GM19324 (cell line): ENCODE measurements around the gene AGFG2.
A peak's percentile ranks its signal among the peaks of the same experiment; 100 is the strongest.
"Not testable (repeated sequence)": the region's sequence is repeated elsewhere in the genome, so short reads cannot be mapped to it uniquely, and the experiment has no call there.

Experiments
- ATAC-seq: cut with Tn5 transposase; IDR thresholded peaks from one replicate; pipeline ENCODE4 v1.9.1; 2021; ENCODE audit warnings: mild to moderate bottlenecking, moderate library complexity; ENCODE audit not compliant: unreplicated experiment, low FRiP score

The AGFG2 gene

DNA sequence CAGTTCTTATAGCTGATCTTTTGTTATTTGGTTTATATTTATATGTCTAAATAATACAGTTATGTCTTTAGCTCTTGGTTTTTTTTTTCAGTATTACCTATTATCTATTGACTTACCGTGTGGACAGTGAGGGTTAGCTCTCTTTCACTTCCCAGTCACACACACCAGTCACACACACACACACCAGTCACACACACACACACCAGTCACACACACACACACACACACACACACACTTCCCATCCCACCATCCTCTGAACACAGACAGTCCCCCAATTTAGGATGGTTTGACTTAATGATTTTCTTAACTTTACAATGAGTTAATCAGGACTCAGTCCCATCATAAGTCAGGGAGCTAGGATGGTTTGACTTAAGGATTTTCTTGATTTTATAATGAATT, 18.9 kb upstream of the AGFG2 start:
- no peak for ATAC-seq

DNA sequence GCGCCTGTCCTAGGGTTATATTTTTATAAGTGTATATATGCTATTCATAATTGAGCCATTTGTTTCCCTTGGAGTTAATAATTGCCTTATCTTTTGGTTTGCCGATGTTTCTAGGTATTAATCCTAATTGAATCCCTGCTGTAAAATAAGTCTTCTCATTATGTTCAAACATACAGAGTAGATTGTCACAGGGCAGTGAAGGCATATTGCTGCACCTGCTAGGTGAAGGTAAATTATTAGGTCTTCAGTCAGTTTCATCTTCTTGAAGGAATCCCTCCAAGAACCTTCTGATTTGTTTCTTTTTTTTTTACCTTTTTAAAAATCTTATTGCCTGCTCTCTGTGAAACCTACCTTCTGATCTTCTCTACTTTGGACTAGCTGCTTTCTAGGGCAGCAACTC, 17.9 kb upstream of the AGFG2 start:
- no peak for ATAC-seq

- ATAC-seq, result not testable (repeated sequence)
These were observed 17.0 kb upstream of the AGFG2 start for GRCh38 chr7:100521909-100522593.

DNA sequence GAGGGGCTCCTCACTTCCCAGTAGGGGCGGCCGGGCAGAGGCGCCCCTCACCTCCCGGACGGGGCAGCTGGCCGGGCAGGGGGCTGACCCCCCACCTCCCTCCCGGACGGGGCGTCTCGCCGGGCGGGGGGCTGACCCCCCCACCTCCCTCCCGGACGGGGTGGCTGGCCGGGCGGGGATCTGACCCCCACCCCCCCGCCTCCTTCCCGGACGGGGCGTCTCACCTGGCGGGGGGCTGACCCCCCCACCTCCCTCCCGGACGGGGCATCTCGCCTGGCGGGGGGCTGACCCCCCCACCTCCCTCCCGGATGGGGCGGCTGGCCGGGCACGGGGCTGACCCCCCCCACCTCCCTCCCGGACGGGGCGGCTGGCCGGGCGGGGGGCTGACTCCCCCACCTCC, 15.8 kb upstream of the AGFG2 start:
- ATAC-seq, result not testable (repeated sequence)

- not testable (repeated sequence) for ATAC-seq
These were observed 10.7 kb upstream of the AGFG2 start for GRCh38 chr7:100528108-100528866.

DNA sequence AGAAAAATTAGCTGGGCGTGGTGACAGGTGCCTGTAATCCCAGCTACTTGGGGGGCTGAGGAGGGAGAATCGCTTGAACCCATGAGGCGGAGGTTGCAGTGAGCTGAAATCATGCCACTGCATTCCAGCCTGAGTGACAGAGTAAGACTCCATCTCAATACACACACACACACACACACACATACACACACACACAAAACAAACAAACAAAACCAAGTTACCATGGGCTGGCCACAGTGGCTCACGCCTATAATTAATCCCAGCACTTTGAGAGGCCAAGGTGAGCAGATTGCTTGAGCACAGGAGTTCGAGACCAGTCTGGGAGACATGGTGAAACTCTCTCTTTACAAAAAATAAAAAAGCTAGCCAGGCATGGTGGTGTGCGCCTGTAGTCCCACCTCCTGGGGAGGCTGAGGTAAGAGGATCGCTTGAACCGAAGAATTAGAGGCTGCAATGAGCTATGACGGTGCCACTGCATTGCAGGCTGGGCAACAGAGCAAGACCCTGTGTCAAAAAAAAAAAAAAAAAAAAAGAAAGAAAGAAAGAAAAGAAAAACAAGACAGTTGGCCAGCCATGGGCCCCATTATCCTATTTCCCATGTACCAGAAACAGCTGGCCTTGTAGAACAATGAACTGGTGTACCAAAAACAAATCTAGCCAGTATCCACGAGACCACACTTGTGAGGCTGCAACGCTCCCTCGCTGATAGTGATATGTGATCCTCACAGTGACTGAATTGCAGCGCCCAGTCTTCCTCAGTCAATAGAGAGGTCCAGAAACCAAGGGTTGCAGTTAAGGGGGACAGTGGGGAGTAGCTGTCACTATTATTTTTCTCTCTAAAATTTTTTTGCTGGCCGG, 6.6 kb upstream of the AGFG2 start:
- ATAC-seq, result no peak

- ATAC-seq, result not testable (repeated sequence)
These were observed 3.0 kb upstream of the AGFG2 start for GRCh38 chr7:100535982-100536381.

- ATAC-seq, result not testable (repeated sequence)
These were observed 2.3 kb upstream of the AGFG2 start for GRCh38 chr7:100536695-100537094.

GRCh38 chr7:100538348-100538653, 702 bp upstream of the AGFG2 start:
- ATAC-seq, result no peak

DNA sequence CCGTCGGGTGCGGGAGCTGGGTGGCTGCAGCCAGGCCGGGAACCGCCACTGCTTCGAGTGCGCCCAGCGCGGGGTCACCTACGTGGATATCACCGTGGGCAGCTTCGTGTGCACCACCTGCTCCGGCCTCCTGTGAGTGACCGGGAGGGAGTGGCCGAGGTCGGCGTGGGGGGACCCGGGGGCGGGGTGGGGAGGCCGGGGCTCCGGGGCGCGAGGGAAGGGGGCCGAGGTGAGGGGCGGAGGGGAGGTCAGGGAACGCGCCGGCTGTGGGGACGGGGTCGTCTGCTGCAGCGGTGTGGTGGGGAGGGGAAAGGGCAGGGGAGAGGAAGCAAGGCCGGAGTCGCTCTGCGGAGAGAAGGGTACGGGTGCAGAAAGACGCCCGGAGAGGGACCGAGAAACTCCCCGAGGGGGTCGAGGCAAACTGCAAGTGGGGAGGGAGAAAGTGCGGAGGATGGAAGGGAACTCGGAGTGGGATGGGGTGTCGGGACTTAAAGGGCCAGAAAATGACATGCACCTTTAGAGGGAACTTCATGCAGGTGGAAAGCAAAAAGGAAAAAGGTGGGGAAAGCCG, 518 bp downstream of the AGFG2 start:
- no peak for ATAC-seq

GRCh38 chr7:100540073-100540723, 1.2 kb downstream of the AGFG2 start:
- no peak for ATAC-seq

DNA sequence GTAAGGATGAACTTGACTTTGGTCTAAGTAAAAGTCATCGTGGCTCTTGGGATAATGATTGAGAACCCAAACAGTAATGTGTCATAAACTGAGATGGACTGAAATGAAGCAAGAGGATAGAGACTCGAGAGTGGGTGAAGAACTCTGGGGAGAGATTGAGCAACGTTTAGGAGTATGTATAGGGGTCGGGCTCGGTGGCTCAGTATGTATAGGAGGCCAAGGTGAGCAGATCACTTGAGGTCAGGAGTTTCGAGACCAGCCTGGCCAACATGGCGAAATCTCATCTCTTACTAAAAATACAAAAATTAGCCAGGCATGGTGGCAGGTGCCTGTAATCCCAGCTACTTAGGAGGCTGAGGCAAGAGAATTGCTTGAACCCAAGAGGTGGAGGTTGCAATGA, 2.3 kb downstream of the AGFG2 start:
- ATAC-seq, result not testable (repeated sequence)

- ATAC-seq, result no peak
These were observed 4.6 kb downstream of the AGFG2 start for GRCh38 chr7:100543586-100543985.

GRCh38 chr7:100544386-100544785, 5.4 kb downstream of the AGFG2 start:
- ATAC-seq, result no peak

DNA sequence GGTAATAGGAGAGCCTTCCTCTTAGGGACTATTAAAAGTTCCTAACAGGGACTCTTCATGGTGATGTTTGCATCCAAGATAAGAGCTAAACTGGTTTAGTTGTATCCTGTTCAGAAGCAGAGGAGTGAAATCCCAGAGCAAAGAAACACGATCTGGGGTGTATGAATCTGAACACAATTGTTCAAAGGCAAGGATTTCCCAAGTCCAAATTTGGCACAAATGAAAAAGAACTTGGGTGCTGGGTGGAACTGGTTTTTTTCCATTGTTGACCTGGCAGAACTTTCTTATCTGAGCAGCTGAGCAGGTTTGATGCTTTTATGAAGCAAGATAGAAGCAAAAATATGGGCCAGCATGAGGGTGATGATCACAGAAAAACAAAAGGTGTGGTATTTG, 6.0 kb downstream of the AGFG2 start:
- ATAC-seq, result no peak

DNA sequence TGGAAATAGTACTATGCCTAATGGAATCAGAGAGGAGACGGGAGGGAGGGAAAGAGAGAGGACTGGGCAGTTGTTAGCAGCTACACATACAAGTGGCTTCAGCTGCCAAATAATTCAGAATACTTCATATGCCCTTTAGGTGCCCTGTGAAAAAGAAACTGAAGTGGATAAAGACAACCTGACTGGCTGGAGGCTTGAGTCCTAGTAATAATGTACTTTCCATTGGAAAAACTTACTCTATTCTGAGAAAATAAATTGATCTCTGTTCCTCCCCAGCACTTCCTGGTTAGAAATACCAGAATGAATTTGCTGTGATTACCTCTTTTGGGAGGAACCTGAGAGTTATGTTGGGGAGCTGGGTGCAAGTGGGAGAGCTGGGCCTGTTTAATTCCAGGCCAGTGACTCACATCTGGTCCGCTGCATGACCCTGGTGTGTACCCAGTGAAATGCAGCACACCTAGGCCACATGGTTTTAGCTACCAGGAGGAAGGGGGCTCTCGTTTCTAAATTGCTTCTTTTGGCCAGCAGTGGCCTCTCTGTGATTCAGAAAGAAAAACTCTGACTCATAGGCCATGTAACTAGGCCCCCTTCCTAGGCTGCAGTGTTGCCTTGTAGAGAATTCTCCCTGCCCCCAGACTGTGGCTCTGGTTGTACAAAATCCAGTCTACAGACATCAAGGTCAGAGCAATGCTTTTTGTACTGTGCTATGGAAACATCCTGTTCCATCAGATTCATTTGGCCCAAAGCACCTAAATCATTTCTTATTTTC, 6.5 kb downstream of the AGFG2 start:
- no peak for ATAC-seq

DNA sequence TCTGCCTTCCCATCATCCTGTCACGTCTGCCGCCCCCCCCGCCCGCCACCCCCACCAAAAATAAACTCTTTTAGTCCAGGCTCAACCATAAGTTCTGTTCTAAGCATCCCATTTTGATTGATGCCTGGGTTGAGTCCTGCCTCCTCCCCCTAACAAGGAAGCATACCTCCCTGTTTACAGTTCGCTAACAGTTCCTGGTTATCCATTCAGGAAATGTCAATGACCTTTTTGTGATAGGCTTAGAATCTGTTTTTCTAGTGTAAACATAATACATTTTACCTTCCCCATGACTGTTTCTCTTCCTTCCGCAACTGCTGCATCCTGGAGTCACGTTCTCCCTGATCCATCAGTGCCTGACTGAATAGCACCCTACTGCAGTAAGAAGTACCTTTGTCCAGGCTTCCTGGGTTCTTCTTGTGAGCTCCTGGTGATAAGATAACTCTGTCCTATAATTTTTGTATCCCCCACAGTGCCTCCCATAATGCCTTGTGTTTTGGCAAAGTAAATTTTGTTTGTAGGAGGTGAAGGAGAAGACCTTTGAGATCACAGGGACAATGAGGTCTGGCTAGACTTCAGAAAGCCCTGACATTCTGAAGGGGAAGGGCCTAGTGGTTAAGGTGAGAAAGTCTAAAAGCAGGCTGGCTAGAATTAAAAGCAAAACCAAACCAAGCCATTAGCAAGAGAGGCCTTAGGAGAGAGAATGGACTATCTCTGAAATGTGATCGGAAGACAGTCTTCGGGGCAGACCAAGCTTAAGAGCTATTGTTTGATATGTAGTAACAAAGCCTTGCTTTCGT, 7.3 kb downstream of the AGFG2 start:
- peak; percentile 38 for ATAC-seq

DNA sequence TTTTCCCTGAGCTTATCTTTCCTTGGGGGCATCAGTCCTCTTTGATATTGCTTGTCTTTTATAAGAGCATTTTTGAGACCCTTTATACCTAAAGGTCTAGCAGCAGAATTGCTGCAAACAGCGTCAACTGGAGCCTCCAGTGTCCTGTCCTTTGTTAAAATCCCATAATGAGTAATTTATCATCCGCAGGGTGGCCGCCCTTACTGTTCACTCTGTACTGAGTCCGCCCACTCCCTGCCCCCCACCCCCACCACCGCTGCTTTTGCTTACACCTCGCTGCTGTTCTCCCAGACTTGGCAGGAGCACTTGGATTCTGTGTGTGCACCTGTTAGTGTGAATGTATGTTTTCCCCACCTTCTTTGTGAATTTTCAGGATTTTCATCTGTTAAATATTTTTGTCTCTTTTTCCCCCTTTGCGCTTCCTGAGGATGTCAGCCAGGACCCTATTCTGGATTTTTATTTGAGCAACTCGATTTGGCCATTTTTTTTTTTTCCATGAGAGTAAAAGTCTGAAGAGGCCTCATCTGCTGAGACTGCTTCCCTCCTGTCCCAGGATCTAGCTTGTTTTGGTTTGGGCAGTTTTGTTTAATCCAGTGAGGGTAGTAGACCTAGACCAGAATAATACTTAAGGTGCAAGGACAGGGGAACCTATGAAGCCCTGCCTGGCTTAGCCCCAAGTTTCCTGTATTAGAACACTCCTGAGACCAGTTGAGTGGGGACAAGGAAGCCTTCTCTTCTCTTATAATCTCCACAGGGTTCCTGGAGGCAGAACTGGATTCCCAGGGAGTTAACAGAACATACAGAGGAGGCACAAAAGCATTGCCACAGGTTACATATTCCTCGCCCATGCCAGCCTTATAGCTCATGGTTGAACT, 8.2 kb downstream of the AGFG2 start:
- ATAC-seq, result no peak
